GM12864 (cell line): ENCODE results near the gene SPEG.
A peak's percentile ranks its signal among the peaks of the same experiment; 100 is the strongest.

Experiments used
- DNase-seq: peaks from one replicate; pipeline ENCODE4 v3.0.0-alpha.2; 2011; ENCODE audit warnings: low read depth
- H3K4me3 ChIP-seq: 2 replicates; pipeline ENCODE4 v1.5.1; 2011; ENCODE audit warnings: mild to moderate bottlenecking, low read depth, low read length, control low read depth
- CTCF ChIP-seq: IDR thresholded peaks from 2 replicates; pipeline ENCODE4 v1.5.1; 2011; ENCODE audit warnings: low read depth, mild to moderate bottlenecking, moderate library complexity, low read length, control low read depth, inconsistent platforms; ENCODE audit errors: missing control alignments

SPEG gene

GRCh38 chr2:219434718-219435525 lies at the start of gene SPEG:
Gene SPEG, plus strand, starts transcription at chr2:219434843. Its CDS starts 135 bp downstream, at chr2:219434978.
- TF ChIP-seq CTCF, result no peak

GRCh38 chr2:219384859-219385258 lies 49.8 kb upstream of the SPEG start:
- DNase-seq, result no peak
- H3K4me3 ChIP-seq, result no peak overlapping the region
- TF ChIP-seq CTCF, result no peak

More at GRCh38 chr2:219434718-219435525, at the start of gene SPEG:
- H3K4me3 ChIP-seq, result no peak within 1 kb of the TSS
- DNase-seq, result no peak

DNA sequence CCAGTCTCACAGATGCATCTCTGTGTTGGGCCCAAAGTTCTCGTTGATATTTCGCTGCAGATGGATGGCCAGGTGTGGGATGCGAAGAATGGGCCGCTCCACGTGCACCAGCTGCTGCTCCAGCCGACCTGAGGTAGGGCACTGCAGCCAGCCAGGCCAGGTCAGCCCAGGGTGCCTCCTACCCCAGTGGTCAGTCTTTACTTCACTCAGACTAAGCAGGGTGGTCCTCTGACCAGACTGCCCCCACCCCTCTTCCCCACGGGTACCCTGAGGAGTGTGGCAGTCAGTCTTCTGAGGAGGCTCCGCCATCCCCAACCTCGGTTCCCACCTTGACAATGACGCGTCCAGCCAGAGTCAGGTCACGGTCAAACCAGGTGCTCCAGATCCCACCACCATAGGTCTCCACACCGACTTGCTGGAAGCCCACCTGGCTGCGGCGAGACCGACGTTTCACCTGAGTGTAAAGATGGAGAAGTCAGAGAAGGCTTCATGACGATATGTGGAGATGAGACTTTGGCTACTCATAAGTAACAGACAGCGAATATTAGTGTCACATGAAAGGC lies 48.6 kb upstream of the SPEG start:
- no peak for TF ChIP-seq CTCF
- no peak for DNase-seq
- H3K4me3 ChIP-seq, result peak overlapping the region; percentile 78; the same call in 1 of the 2 replicates

DNA sequence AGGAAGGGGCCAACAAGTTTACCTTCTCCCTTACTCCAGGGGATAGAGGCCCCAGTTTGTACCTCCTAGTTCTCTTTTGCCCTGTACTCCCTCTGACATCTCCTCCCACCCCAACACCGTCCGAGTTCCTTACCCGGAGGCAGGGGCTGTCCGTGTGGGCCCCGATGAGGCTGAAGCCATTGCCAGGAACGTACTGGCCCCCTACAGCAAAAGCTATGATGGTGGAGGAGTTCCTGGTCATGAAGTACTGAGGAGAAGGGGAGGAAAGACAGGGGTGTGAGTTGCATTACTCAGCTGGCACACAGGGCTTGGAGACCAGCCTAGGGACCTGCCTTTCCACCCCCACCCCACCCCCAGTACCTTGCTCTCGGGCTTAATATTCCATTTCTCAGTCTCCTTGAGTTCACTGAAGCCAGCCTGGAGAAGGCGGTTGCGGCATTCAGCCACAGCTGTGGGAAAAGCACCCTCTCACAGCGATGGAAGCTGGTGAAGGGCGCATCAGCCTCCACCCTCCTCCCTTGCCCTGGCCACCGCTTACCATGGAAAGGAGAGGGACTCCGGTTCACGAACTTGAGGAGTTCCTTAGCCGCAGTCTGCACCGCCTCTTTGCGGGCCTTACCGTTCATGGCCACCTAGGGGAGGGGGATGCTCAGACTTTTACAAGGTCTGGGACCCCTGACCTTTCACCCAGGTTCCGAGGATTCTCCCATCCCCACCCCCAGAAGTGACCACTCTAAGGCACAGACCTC lies 47.9 kb upstream of the SPEG start:
- no peak for TF ChIP-seq CTCF
- no peak for DNase-seq
- H3K4me3 ChIP-seq, result peak overlapping the region; percentile 78

DNA sequence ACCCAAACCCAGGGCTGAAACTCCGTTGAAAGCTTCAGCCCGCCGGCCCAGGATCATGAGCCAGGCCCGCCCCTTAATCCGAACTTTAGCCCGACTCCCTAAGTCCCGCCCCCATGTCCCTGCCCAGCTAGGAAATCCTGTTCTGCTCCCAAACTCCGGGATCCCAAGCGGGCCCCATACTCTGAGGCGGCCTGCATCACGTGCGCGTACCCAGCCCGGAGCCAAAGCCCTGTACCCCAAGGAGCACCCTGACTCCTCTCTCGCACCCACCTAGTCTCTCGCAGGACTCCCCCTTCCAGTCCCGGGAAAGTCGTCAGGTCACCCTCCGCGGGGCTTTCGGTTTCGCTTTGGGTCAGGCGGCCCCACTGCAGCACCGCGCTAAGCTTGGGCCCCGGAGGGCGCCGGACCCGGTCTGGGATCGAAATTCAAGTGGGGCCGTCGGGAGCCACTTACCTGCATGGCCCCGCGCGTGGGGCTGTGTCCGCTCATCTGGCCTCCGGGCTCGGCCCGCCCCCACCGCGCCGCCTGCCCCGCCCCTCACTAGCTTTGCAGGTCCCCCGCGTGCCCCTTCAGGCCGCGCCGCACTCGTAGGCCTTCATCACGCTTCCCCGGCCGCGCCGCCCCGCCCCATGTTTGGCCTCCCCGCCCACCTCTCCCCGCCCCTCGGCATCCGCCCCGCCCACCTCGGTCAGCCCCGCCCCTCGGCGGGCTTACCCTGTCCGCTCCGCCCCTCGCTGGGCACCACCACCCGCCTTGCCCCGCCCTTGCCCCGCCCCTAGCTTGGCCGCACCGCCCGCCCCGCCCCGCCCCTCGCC lies 47.1 kb upstream of the SPEG start, which contains the start of gene DNPEP:
DNPEP (minus strand) TSS at position 607 of the 815 bp plus-strand sequence; CDS start at position 489, 118 bp downstream.
- TF ChIP-seq CTCF, result no peak
- peak within 1 kb of the TSS; percentile 78 for H3K4me3 ChIP-seq
- DNase-seq, result peak; percentile 44
